HG03342 (cell line): Measurements from ENCODE around the gene SMCO1.
A peak's percentile ranks its signal among the peaks of the same experiment; 100 is the strongest.
"Not testable (repeated sequence)": the region's sequence is repeated elsewhere in the genome, so short reads cannot be mapped to it uniquely, and the experiment has no call there.

ENCODE experiments used
- ATAC-seq: cut with Tn5 transposase; IDR thresholded peaks from one replicate; pipeline ENCODE4 v1.9.1; 2021; ENCODE audit warnings: mild to moderate bottlenecking, moderate library complexity; ENCODE audit not compliant: unreplicated experiment

Gene SMCO1

GRCh38 chr3:196514913-196515621 lies at the start of gene SMCO1:
Gene SMCO1 (minus strand): TSS chr3:196515346. CDS start chr3:196515209, 137 bp downstream.
- ATAC-seq: no peak

GRCh38 chr3:196563721-196564225 lies 48.6 kb upstream of the SMCO1 start:
- no peak for ATAC-seq

- ATAC-seq: no peak
These were observed 44.7 kb upstream of the SMCO1 start for GRCh38 chr3:196559826-196560225.

- ATAC-seq: no peak
These were observed 43.3 kb upstream of the SMCO1 start for GRCh38 chr3:196558476-196558875.

GRCh38 chr3:196557236-196557635 lies 42.1 kb upstream of the SMCO1 start:
- no peak for ATAC-seq

GRCh38 chr3:196555295-196555694 lies 40.1 kb upstream of the SMCO1 start:
- ATAC-seq: no peak

- no peak for ATAC-seq
These were observed 39.1 kb upstream of the SMCO1 start for GRCh38 chr3:196554205-196554604.

GRCh38 chr3:196553551-196553950 lies 38.4 kb upstream of the SMCO1 start:
- ATAC-seq: no peak

- ATAC-seq: no peak
These were observed 37.1 kb upstream of the SMCO1 start for GRCh38 chr3:196552253-196552652.

- ATAC-seq: not testable (repeated sequence)
These were observed 35.0 kb upstream of the SMCO1 start for GRCh38 chr3:196550172-196550571.

GRCh38 chr3:196549312-196549711 lies 34.2 kb upstream of the SMCO1 start:
- ATAC-seq: not testable (repeated sequence)

- no peak for ATAC-seq
These were observed 31.9 kb upstream of the SMCO1 start for GRCh38 chr3:196547067-196547466.

GRCh38 chr3:196546537-196546936 lies 31.4 kb upstream of the SMCO1 start:
- ATAC-seq: no peak

- ATAC-seq: no peak
These were observed 29.4 kb upstream of the SMCO1 start for GRCh38 chr3:196544491-196544992.

- ATAC-seq: no peak
These were observed 26.7 kb upstream of the SMCO1 start for GRCh38 chr3:196541684-196542445.

GRCh38 chr3:196537319-196537984 lies 22.3 kb upstream of the SMCO1 start:
- ATAC-seq: no peak

GRCh38 chr3:196533260-196533681 lies 18.1 kb upstream of the SMCO1 start:
- no peak for ATAC-seq

- ATAC-seq: no peak
These were observed 16.3 kb upstream of the SMCO1 start for GRCh38 chr3:196531418-196531817.

GRCh38 chr3:196528639-196529233 lies 13.6 kb upstream of the SMCO1 start:
- ATAC-seq: peak; percentile 72

GRCh38 chr3:196525141-196525540 lies 10.0 kb upstream of the SMCO1 start:
- ATAC-seq: no peak

GRCh38 chr3:196524527-196524926 lies 9.4 kb upstream of the SMCO1 start:
- ATAC-seq: no peak
